Stimulated activated CD8-positive, alpha-beta memory T cell treated with anti-CD3 and anti-CD28 coated beads, Interleukin-15, amount 100 ng/mL, for 4 hours (primary cell): ENCODE measurements around the gene CCNT2.
A peak's percentile ranks its signal among the peaks of the same experiment; 100 is the strongest.
"Not testable (repeated sequence)": the region's sequence is repeated elsewhere in the genome, so short reads cannot be mapped to it uniquely, and the experiment has no call there.

Experiments
- DNase-seq, 2 donors: peaks; one replicate each; pipeline ENCODE4 v3.0.0-alpha.2; 2020; ENCODE audit warnings: low read depth in 2 of 2

The CCNT2 gene

DNA sequence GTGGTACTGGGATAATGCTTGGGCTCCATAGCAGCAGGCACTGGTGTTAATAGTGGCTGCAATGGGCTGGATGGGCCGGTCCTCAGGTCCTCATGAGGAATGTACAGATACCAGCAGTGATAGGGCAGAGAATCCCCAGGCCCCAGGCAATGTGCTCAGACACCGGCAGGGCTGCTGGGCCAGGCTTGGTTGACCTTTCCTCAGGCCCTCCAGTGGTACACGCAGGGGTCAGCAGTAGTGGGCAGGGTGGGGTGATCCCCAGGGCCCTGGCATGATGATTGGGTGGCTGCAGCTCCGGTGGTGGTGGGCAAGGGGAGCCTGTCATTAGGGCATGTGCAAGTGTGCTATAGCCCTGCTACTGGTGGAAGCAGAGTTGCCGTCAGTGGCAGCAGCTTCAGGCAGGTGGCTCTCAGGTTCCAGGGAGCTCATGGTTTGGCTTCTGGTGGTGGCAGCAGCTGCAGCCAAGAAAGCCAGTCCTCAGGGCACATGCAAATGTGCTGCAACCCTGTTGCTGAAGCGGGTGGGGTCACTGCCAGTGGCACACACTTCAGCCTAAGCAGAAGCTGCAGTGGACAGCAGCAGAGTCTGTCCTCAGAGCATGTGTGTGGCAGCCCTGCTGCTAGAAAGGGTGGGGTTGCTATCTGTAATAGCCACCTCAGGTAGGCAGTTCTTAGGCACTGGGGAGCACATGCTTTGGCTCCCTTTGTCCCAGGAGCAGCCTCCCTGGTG is 56.8 kb downstream of the CCNT2 start:
- DNase-seq: no peak

DNA sequence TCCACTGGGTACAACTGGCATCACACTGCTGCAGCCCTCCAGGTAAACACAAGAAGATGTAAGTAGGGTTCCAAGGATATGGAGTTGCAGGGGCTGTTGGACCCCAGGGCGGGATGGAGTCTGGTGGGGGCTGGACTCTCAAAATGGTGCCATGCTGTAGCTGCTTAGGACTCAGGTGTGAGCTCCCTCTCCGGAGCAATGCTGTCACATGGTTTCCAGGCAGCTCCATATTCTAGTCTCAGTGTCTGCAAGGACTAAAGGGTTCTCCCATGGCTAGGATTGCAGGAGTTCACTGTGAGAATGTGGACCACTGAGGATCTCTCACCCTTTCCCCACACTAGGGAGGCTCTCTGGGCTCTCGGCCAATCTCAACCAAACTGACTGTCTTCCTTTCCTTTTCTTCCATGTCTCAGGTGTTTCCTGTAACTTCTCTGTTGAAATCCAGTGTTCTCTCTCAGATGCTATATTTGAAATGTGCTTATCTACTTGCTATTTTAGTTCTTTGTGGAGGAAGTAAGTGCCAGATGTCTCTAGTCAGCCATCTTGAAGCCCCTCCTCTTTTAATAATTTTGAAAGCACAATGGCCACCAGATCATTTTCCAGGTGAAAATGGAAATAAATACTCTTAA is 57.6 kb downstream of the CCNT2 start:
- no peak for DNase-seq

DNA sequence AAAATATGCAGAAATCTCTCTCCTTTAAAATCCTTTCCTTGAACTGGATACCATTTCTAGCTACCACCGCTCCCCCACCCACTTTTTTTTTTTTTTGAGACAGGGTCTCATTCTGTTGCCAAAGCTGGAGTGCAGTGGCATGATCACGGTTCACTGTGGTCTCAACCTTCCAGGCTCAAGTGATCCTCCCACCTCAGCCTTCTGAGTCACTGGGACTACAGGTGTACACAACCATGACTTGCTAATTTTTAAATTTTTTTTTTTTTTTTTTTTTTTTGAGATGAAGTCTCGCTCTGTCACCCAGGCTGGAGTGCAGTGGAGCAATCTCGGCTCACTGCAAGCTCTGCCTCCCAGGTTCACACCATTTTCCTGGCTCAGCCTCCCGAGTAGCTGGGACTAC is 58.5 kb downstream of the CCNT2 start:
- not testable (repeated sequence) for DNase-seq

DNA sequence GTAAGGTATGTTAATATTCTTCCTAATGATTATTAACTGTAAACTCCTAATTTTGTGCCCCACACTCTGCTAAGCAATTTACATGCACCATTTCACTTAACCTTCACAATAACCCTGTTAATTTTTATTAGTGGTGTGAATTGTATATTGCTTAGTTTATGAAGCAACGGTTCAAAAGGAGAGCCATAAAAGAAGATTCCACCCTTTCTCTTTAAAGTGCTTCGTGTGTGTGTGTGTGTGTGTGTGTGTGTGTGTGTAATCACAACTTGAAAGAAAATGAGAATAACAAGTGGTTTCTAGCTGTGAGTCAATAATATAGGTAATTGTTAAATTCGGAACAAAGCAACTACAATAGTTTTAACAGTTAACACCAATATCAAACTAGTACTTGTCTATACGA is 60.6 kb downstream of the CCNT2 start:
- no peak for DNase-seq

DNA sequence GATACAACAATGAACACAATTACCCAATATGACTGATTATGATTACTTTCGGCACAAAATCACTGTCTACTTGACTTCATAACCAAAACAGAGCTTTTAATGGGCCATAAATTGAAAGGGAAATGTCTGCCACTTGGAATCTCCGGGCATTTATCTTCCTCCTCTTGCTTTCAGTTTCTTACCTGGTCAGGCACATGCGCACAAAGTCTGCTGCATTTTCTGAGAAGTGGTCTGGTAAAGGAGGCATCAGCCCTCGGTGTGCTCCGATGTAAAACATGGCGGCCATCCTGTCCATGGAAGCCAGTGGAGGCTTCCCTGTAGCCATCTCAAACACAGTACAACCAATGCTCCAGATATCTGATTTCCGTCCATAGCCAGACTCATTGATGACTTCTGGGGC is 62.0 kb downstream of the CCNT2 start:
- DNase-seq: no peak

DNA sequence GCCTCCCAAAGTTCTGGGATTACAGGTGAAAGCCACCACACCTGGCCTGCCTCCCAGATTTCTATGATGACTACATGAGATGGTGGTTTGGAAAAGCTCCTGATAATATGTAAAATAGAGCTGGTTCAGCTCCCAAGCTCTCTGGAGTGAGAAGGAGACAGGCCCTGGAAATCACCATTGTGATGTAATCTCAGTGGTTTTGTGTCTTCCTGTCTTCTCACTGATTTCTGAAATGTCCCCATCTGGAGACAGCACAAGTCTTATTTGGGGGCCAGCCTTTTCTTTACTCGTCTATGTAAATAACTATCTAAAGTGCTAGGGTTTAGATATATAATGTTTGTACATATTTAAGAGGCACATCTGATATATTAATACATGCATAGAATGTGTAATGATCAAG is 64.0 kb downstream of the CCNT2 start:
- no peak for DNase-seq

DNA sequence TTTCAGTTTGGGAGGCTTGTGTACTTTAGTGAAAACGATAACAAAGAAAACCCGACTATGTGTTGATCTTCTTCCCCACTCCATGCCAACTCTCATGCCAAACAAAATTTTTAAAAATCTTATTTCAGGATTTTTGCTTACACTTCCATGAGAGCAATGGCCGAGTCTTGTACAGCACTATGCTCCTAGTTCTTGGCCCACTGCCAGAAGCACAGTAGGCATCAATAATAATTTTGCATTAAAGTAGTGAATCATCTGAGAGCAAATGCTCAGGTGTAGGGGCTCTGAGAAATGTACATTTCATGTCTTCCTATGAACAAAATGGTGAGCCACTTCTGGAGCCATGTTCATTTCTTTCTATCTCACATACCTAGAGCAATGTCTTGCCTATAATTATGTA is 66.4 kb downstream of the CCNT2 start:
- DNase-seq: no peak

DNA sequence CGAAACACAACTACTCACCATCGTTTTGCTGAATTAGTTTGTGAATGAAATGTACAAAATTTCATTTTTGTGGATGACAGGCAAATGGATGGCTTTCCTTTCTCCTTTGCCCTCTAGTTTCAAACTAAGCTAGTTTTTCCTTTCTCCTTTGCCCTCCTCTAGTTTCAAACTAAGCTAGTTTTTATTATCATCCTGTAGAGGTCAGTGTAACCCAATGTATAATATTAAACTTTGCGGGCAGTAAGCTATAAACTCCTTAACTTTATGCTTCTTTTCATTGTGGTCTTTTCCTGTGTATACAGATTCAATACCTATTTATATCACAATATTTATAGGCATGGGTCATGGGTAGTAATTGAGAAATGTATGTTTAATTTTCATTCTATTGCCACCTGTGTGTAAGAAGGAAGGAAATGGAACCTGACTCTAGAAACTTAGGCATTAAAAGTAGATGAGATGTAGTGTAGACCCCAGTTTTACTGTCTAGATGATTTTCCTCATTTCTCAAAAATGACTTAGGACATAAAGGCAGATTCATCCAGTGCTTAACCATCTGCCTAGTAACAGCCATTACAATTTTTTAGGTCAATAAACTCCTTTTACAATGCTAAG is 70.5 kb downstream of the CCNT2 start:
- DNase-seq: no peak

DNA sequence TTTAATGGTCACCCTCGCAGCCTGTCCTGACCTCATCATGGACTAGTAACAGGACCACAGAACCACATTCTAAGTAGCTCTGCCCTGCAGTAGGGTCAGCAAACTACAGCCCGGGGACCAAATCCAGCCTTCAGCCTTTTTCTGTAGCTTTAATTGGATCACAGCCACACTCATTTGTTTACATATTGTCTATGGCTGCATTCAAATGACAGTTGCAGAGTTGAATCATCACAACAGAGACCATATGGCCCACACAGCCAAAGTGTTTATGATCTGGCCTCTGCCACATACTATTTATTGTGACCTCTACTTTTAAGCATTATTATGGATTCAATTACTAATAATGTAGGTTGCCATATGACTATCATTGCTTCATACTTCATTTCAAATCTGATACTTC is 80.9 kb downstream of the CCNT2 start:
- no peak for DNase-seq

DNA sequence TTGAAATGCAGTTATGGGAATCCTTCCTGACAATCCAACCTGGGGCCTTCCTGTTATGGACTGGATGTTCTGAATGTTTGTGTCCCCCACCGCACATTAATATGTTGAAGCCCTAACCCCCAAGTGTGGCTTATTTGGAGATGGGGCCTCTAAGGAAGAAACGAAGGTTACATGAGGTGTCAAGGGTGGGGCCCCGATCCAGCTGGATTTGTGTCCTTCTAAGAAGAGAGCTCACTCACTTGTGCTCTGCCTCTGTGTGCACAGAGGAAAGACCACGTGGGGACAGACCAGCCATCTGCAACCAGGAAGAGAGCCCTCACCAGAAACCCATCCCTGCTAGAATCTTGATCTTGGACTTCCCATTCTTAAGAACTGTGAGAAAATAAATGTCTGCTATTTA is 84.2 kb downstream of the CCNT2 start:
- DNase-seq: no peak

DNA sequence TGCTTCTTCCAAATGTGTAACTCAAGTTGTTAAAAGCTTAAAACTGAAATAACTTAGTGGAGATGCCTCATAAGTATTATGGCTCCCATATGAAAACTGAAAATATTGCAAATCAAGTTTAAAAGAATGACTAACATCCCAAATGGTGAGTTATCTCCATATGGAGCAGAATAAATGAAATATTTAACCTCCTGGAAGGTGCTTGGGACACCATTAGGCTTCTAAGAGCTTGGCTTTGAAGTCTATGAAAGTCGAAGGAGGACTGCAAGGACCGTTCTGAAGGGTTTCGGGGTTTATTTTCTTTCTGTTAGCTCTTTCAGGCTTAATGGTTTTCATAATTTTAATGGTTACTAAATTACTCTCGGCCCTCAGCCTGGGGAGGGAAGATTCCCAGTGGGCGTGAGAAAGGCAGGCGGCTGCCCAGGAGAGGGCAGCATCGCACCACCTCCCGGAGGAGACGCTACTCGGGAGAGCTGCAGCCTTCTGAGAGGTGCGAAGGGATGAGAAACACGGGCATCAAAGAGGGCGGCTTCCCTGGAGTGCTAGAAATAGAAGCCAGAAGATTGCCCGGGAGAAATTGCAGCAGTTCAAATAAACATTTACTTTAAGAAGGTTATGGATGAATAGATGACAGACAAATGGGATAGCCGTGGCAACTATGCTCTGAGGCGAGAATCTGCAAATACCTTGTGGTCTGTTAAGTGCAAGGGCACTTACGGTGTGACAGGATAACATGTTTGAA is 85.6 kb downstream of the CCNT2 start:
- DNase-seq: peak; percentile 32 to 41

DNA sequence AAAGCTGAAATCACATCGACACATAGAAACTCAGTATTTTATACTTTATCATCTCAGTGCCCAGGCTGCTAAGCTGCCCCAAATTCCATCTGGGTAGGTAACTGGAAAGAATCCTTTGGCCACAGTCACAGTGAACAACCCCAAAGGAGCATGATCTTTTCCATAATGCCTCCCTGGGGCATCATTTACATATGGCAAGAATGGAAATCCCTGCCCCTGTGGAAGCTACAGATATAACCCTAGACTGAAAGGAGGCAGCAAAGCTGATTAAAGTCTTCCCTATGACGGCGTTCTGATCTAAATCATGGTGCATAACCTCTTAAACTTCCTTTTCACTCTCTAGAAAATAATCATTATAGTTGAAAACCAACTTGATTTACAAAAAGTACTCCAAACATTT is 87.1 kb downstream of the CCNT2 start:
- no peak for DNase-seq
